ENCODE data around the gene INO80B. TPM values are rescaled to one million over a fixed set of nuclear protein-coding genes. Genes with fewer than 3 reads are reported as not detected.

Gene INO80B
- total RNA-seq, 1 donor from 2014 or later = 48.5 TPM

GRCh38 chr2:74497777-74498499, 43.1 kb downstream of the INO80B start:
- Mint-ChIP-seq H3K36me3 (ENCODE audit: low read depth) (peaks cover 41% of the 10 kb centered on the region), H3K4me3 (ENCODE audit: low read depth) (peak overlapping the region; percentile 86), H3K9me3 (no peaks in the 10 kb centered on the region), H3K4me1 (ENCODE audit: low read depth) (peaks cover 28% of the 10 kb centered on the region), H3K27ac (peak overlapping the region; percentile 72), H3K27me3 (ENCODE audit: low read depth) (peaks cover 30% of the 10 kb centered on the region)
- DNase-seq (ENCODE audit: low spot score) = no peak
- intact Hi-C loops (cut with micrococcal nuclease) = loop anchor here (2.0 to 10.0 kb wide), 3 partner anchors 15 to 337 kb away; partner anchors contain the start of genes CCDC142, HK2 and TTC31

- intact Hi-C loops (cut with micrococcal nuclease) = loop anchor here (1.0 to 10.0 kb wide), 4 partner anchors 16 to 336 kb away; partner anchors contain the start of genes CCDC142, HK2, TLX2 and TTC31
- Mint-ChIP-seq H3K4me1 (ENCODE audit: low read depth) (peaks cover 31% of the 10 kb centered on the region), H3K4me3 (ENCODE audit: low read depth) (peak overlapping the region; percentile 86), H3K36me3 (ENCODE audit: low read depth) (peaks cover 37% of the 10 kb centered on the region), H3K27me3 (ENCODE audit: low read depth) (peaks cover 30% of the 10 kb centered on the region), H3K27ac (peak overlapping the region; percentile 72), H3K9me3 (no peaks in the 10 kb centered on the region)
- DNase-seq (ENCODE audit: low spot score) = no peak
Observed at GRCh38 chr2:74498500-74499266, 43.8 kb downstream of the INO80B start.

- Mint-ChIP-seq H3K27ac (peak within 1 kb of the TSS; percentile 72), H3K9me3 (no peaks in the 10 kb centered on the region), H3K36me3 (ENCODE audit: low read depth) (peaks cover 37% of the 10 kb centered on the region), H3K4me3 (ENCODE audit: low read depth) (peak within 1 kb of the TSS; percentile 86), H3K4me1 (ENCODE audit: low read depth) (peaks cover 36% of the 10 kb centered on the region), H3K27me3 (ENCODE audit: low read depth) (peaks cover 30% of the 10 kb centered on the region)
- intact Hi-C loops (cut with micrococcal nuclease) = loop anchor here (1.0 to 10.0 kb wide), 4 partner anchors 15 to 335 kb away; partner anchors contain the start of genes CCDC142, HK2, TLX2 and TTC31
- no peak for DNase-seq (ENCODE audit: low spot score)
Observed at GRCh38 chr2:74499267-74499939, 44.5 kb downstream of the INO80B start, which contains the start of gene LBX2. TSS of gene LBX2 (minus strand) at chr2:74499603. CDS start at chr2:74499537, 66 bp downstream.

- Mint-ChIP-seq H3K36me3 (ENCODE audit: low read depth) (peaks cover 44% of the 10 kb centered on the region), H3K27ac (no peak overlapping the region), H3K9me3 (no peaks in the 10 kb centered on the region), H3K27me3 (ENCODE audit: low read depth) (peaks cover 30% of the 10 kb centered on the region), H3K4me3 (ENCODE audit: low read depth) (peak overlapping the region; percentile 22), H3K4me1 (ENCODE audit: low read depth) (peaks cover 43% of the 10 kb centered on the region)
- intact Hi-C loops (cut with micrococcal nuclease) = loop anchor here (1.0 to 10.0 kb wide), 4 partner anchors 14 to 335 kb away; partner anchors contain the start of genes CCDC142, HK2, TLX2 and TTC31
- DNase-seq (ENCODE audit: low spot score) = no peak
Observed at GRCh38 chr2:74499940-74500577, 45.2 kb downstream of the INO80B start.

GRCh38 chr2:74500578-74500946, 45.7 kb downstream of the INO80B start:
- DNase-seq (ENCODE audit: low spot score) = no peak
- peaks cover 49% of the 10 kb centered on the region for H3K36me3 Mint-ChIP-seq (ENCODE audit: low read depth)
- intact Hi-C loops (cut with micrococcal nuclease) = no loop called here
- no peaks in the 10 kb centered on the region for H3K9me3 Mint-ChIP-seq
- no peak overlapping the region for H3K27ac Mint-ChIP-seq
- peaks cover 30% of the 10 kb centered on the region for H3K27me3 Mint-ChIP-seq (ENCODE audit: low read depth)
- H3K4me3 Mint-ChIP-seq (ENCODE audit: low read depth) = no peak overlapping the region
- peaks cover 45% of the 10 kb centered on the region for H3K4me1 Mint-ChIP-seq (ENCODE audit: low read depth)

- intact Hi-C loops (cut with micrococcal nuclease) = no loop called here
- no peak for DNase-seq (ENCODE audit: low spot score)
- peaks cover 55% of the 10 kb centered on the region for H3K36me3 Mint-ChIP-seq (ENCODE audit: low read depth)
- no peak overlapping the region for H3K27ac Mint-ChIP-seq
- no peaks in the 10 kb centered on the region for H3K9me3 Mint-ChIP-seq
- peaks cover 48% of the 10 kb centered on the region for H3K4me1 Mint-ChIP-seq (ENCODE audit: low read depth)
- H3K27me3 Mint-ChIP-seq (ENCODE audit: low read depth) = peaks cover 30% of the 10 kb centered on the region
- H3K4me3 Mint-ChIP-seq (ENCODE audit: low read depth) = peak overlapping the region; percentile 67
Observed at GRCh38 chr2:74501335-74502071, 46.6 kb downstream of the INO80B start.

GRCh38 chr2:74502147-74502719, 47.3 kb downstream of the INO80B start:
- DNase-seq (ENCODE audit: low spot score) = no peak
- Mint-ChIP-seq H3K27ac (no peak overlapping the region), H3K27me3 (ENCODE audit: low read depth) (peaks cover 30% of the 10 kb centered on the region), H3K9me3 (no peaks in the 10 kb centered on the region), H3K4me3 (ENCODE audit: low read depth) (peak overlapping the region; percentile 71), H3K36me3 (ENCODE audit: low read depth) (peaks cover 62% of the 10 kb centered on the region), H3K4me1 (ENCODE audit: low read depth) (peaks cover 54% of the 10 kb centered on the region)
- intact Hi-C loops (cut with micrococcal nuclease) = no loop called here

GRCh38 chr2:74502720-74503505, 48.0 kb downstream of the INO80B start:
- Mint-ChIP-seq H3K9me3 (no peaks in the 10 kb centered on the region), H3K36me3 (ENCODE audit: low read depth) (peaks cover 65% of the 10 kb centered on the region)
- intact Hi-C loops (cut with micrococcal nuclease) = no loop called here

GRCh38 chr2:74503506-74504475, 48.9 kb downstream of the INO80B start:
- no peaks in the 10 kb centered on the region for H3K9me3 Mint-ChIP-seq
- DNase-seq (ENCODE audit: low spot score) = no peak
- H3K36me3 Mint-ChIP-seq (ENCODE audit: low read depth) = peaks cover 65% of the 10 kb centered on the region
- peak overlapping the region; percentile 71 for H3K4me3 Mint-ChIP-seq (ENCODE audit: low read depth)
- peak overlapping the region; percentile 18 for H3K27ac Mint-ChIP-seq
- peaks cover 26% of the 10 kb centered on the region for H3K27me3 Mint-ChIP-seq (ENCODE audit: low read depth)
- H3K4me1 Mint-ChIP-seq (ENCODE audit: low read depth) = peaks cover 52% of the 10 kb centered on the region
- intact Hi-C loops (cut with micrococcal nuclease) = no loop called here

More at GRCh38 chr2:74502720-74503505, 48.0 kb downstream of the INO80B start:
- Mint-ChIP-seq H3K27ac (peak overlapping the region; percentile 62), H3K4me3 (ENCODE audit: low read depth) (peak overlapping the region; percentile 71), H3K4me1 (ENCODE audit: low read depth) (peaks cover 51% of the 10 kb centered on the region), H3K27me3 (ENCODE audit: low read depth) (peaks cover 30% of the 10 kb centered on the region)
- no peak for DNase-seq (ENCODE audit: low spot score)

GRCh38 chr2:74504591-74504990, 49.7 kb downstream of the INO80B start:
- Mint-ChIP-seq H3K4me3 (ENCODE audit: low read depth) (peak overlapping the region; percentile 58), H3K36me3 (ENCODE audit: low read depth) (peaks cover 65% of the 10 kb centered on the region), H3K4me1 (ENCODE audit: low read depth) (peaks cover 49% of the 10 kb centered on the region), H3K9me3 (no peaks in the 10 kb centered on the region), H3K27me3 (ENCODE audit: low read depth) (peaks cover 22% of the 10 kb centered on the region), H3K27ac (peak overlapping the region; percentile 18)
- DNase-seq (ENCODE audit: low spot score) = no peak
- intact Hi-C loops (cut with micrococcal nuclease) = no loop called here
